Activated naive CD8-positive, alpha-beta T cell treated with anti-CD3 and anti-CD28 coated beads for 36 hours (primary cell): ENCODE measurements around the gene PPT1. TPM values are rescaled to one million over a fixed set of nuclear protein-coding genes. Genes with fewer than 3 reads are reported as not detected.

Experiments
- DNase-seq: peaks from one replicate; pipeline ENCODE4 v3.0.0; 2021
- H3K27ac Mint-ChIP-seq: one replicate; pipeline ENCODE4 v1.8.0; 2022; ENCODE audit warnings: mild to moderate bottlenecking, moderate library complexity, mixed read lengths
- H3K27me3 Mint-ChIP-seq: one replicate; pipeline ENCODE4 v1.8.0; 2022; ENCODE audit warnings: mild to moderate bottlenecking, mixed read lengths
- H3K36me3 Mint-ChIP-seq: one replicate; pipeline ENCODE4 v1.8.0; 2021; ENCODE audit warnings: mild to moderate bottlenecking, mixed read lengths
- H3K4me1 Mint-ChIP-seq: one replicate; pipeline ENCODE4 v1.8.0; 2021; ENCODE audit warnings: mixed read lengths
- H3K4me3 Mint-ChIP-seq: one replicate; pipeline ENCODE4 v1.8.0; 2022; ENCODE audit warnings: mild to moderate bottlenecking, moderate library complexity, mixed read lengths
- H3K9me3 Mint-ChIP-seq: one replicate; pipeline ENCODE4 v1.8.0; 2022; ENCODE audit warnings: mixed read lengths
- total RNA-seq, 2 experiments: library from RNA; stranded (reverse); gene quantifications; one replicate each; pipeline ENCODE4 v1.2.3, GENCODE V29; 2021

The PPT1 gene
- 10 to 100 TPM; 87.5 to 93.7 TPM for total RNA-seq

- Mint-ChIP-seq H3K4me1 (peaks cover 25% of the 10 kb centered on the region), H3K27me3 (peaks cover 4% of the 10 kb centered on the region), H3K4me3 (peak within 1 kb of the TSS; percentile 97), H3K36me3 (peaks cover 27% of the 10 kb centered on the region), H3K27ac (peak within 1 kb of the TSS; percentile 83), H3K9me3 (peaks cover 1% of the 10 kb centered on the region)
- peak; percentile 85 for DNase-seq
These were observed at the start of gene PPT1 for GRCh38 chr1:40096977-40097782. Gene PPT1 (minus strand): TSS chr1:40097252. CDS start chr1:40097238, 14 bp downstream.

DNA sequence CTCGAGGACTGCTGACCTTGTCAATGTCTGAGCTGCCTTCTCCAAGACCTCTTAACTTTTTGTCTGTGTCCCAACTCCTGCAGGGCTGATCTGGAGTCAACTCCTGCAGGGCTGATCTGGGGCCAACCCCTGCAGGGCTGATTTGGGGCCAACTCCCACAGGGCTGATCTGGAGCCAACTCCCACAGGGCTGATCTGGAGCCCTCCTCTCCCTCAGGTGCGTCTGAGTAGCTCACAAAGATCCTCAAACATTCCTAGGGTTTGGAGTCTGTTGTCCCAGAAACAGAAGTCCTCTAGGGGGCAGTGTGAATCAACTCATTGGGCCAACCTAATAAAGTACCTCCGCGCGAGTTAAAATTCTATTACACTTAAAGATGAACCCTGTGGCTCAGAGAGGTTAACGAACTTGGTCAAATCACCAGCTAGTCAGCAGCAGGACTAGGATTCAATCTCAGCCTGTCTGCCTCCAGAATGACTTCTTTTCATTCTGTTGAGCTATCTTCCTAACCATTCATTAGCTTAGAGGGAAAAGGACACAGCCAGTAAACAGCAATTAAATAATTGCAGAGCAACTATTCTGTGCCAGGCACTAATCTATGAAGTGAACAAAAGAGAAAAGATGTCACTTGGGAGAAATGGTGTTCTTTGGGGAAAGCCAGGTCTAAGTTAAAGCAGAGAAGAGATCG is 47.0 kb upstream of the PPT1 start:
- H3K27ac Mint-ChIP-seq, result no peak overlapping the region

GRCh38 chr1:40141878-40142535 is 45.0 kb upstream of the PPT1 start:
- no peak for DNase-seq
- Mint-ChIP-seq H3K4me1 (no peaks in the 10 kb centered on the region), H3K27me3 (peaks cover 7% of the 10 kb centered on the region), H3K4me3 (no peak overlapping the region), H3K27ac (no peak overlapping the region), H3K9me3 (no peaks in the 10 kb centered on the region), H3K36me3 (no peaks in the 10 kb centered on the region)

More for the DNA sequence above, 47.0 kb upstream of the PPT1 start:
- no peaks in the 10 kb centered on the region for H3K4me1 Mint-ChIP-seq
- no peaks in the 10 kb centered on the region for H3K9me3 Mint-ChIP-seq
- H3K36me3 Mint-ChIP-seq, result no peaks in the 10 kb centered on the region
- peak; percentile 32 for DNase-seq
- no peak overlapping the region for H3K4me3 Mint-ChIP-seq
- H3K27me3 Mint-ChIP-seq, result peaks cover 10% of the 10 kb centered on the region

- Mint-ChIP-seq H3K4me3 (no peak overlapping the region), H3K27ac (no peak overlapping the region), H3K4me1 (no peaks in the 10 kb centered on the region), H3K9me3 (no peaks in the 10 kb centered on the region), H3K27me3 (peaks cover 7% of the 10 kb centered on the region), H3K36me3 (no peaks in the 10 kb centered on the region)
- no peak for DNase-seq
These were observed 43.3 kb upstream of the PPT1 start for GRCh38 chr1:40140211-40140973.

- no peaks in the 10 kb centered on the region for H3K4me1 Mint-ChIP-seq
- H3K4me3 Mint-ChIP-seq, result no peak overlapping the region
- no peak overlapping the region for H3K27ac Mint-ChIP-seq
- no peaks in the 10 kb centered on the region for H3K36me3 Mint-ChIP-seq
- H3K9me3 Mint-ChIP-seq, result no peaks in the 10 kb centered on the region
- no peak for DNase-seq
- H3K27me3 Mint-ChIP-seq, result peaks cover 21% of the 10 kb centered on the region
These were observed 36.8 kb upstream of the PPT1 start for GRCh38 chr1:40133839-40134238.

DNA sequence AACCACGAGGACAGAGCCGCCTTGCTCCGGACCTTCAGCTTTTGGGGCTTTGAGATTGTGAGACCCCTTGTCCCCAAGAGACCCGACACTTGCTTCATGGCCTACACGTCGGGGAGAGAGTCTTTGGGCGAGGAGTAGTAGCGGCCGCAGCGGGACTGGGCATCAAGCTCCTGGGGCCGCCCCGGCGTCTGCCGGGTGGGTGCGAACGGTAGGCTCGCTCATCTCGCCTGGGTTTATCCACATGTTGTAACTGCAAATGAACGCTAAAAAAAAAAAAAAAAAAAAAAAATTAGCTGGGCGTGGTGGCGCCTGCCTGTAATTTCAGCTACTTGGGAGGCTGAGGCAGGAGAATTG is 36.2 kb upstream of the PPT1 start:
- no peak overlapping the region for H3K4me3 Mint-ChIP-seq
- H3K36me3 Mint-ChIP-seq, result no peaks in the 10 kb centered on the region
- no peaks in the 10 kb centered on the region for H3K9me3 Mint-ChIP-seq
- peaks cover 21% of the 10 kb centered on the region for H3K27me3 Mint-ChIP-seq
- no peak overlapping the region for H3K27ac Mint-ChIP-seq
- no peak for DNase-seq
- H3K4me1 Mint-ChIP-seq, result no peaks in the 10 kb centered on the region

DNA sequence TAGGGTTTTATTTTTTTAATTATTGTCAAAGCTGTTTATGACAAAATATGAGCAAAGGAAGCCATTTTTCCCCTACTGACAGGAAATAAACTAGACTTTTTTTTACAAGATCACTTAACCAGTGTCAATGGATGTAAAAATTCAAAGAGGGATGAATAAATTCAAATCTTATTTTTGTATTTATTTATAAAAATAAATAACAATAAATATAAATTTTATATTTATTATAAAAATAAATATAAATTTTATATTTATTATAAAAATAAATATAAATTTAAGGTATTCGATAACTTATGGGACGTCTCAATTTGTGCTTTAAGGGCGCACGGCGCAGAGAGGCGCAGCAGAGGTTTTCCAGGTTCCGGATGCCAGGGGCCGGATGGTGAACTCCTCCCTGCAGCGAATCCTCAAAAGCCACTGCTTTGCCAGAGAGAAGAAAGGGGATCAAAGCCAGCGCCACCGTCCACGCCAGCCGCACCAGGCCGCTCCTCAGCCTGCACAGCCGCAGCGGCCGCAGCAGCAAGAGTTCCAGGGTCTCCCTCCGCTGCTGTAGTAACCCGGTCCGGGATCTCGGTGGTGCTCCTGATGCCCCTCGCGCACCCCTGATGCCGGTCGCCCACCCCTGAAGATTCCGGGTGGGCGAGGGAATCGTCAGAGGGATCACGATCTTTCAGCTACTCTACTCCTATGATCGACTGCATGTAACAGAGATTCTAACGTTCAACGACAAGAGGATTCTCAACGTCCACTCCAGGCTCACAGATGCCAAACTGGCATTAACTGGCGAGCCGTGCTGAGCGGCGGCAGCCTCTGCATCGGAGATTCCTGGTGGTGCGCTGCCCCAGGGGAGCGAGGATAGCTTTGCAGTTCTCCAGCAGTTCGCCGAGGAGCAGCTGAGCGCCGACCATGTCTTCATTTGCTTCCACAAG is 35.6 kb upstream of the PPT1 start:
- H3K27me3 Mint-ChIP-seq, result peaks cover 21% of the 10 kb centered on the region
- no peaks in the 10 kb centered on the region for H3K36me3 Mint-ChIP-seq
- H3K4me3 Mint-ChIP-seq, result no peak overlapping the region
- no peaks in the 10 kb centered on the region for H3K9me3 Mint-ChIP-seq
- H3K4me1 Mint-ChIP-seq, result no peaks in the 10 kb centered on the region
- DNase-seq, result no peak
- H3K27ac Mint-ChIP-seq, result no peak overlapping the region

GRCh38 chr1:40130892-40131291 is 33.8 kb upstream of the PPT1 start:
- H3K9me3 Mint-ChIP-seq, result no peaks in the 10 kb centered on the region
- H3K4me3 Mint-ChIP-seq, result no peak overlapping the region
- H3K27me3 Mint-ChIP-seq, result peaks cover 21% of the 10 kb centered on the region
- no peak overlapping the region for H3K27ac Mint-ChIP-seq
- H3K36me3 Mint-ChIP-seq, result no peaks in the 10 kb centered on the region
- no peak for DNase-seq
- no peaks in the 10 kb centered on the region for H3K4me1 Mint-ChIP-seq

DNA sequence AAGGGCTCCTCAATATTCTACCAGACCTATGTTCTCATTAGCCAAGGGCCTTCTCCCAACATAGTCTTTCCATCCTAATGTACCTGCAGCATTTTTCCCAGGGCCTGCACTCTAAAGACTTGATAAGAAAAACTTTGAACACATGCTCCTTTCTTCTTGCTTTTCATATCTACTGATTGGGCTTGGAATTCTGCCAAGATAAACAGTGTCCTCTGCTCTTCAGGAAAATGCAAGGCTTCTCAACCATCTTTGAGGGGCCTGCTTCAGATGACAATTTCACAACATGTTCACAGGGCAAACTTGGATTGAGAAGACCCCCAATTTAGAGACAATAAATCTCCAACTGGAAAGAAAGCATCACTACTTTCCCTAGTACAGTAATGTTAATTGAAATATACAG is 25.8 kb upstream of the PPT1 start:
- H3K4me1 Mint-ChIP-seq, result no peaks in the 10 kb centered on the region
- H3K27me3 Mint-ChIP-seq, result no peaks in the 10 kb centered on the region
- no peaks in the 10 kb centered on the region for H3K36me3 Mint-ChIP-seq

GRCh38 chr1:40120128-40120527 is 23.1 kb upstream of the PPT1 start:
- no peak for DNase-seq
- H3K36me3 Mint-ChIP-seq, result no peaks in the 10 kb centered on the region
- peaks cover 5% of the 10 kb centered on the region for H3K27me3 Mint-ChIP-seq
- no peaks in the 10 kb centered on the region for H3K9me3 Mint-ChIP-seq
- no peak overlapping the region for H3K27ac Mint-ChIP-seq
- no peak overlapping the region for H3K4me3 Mint-ChIP-seq
- H3K4me1 Mint-ChIP-seq, result no peaks in the 10 kb centered on the region

More for the DNA sequence above, 25.8 kb upstream of the PPT1 start:
- DNase-seq, result no peak
- Mint-ChIP-seq H3K4me3 (no peak overlapping the region), H3K27ac (no peak overlapping the region), H3K9me3 (no peaks in the 10 kb centered on the region)

DNA sequence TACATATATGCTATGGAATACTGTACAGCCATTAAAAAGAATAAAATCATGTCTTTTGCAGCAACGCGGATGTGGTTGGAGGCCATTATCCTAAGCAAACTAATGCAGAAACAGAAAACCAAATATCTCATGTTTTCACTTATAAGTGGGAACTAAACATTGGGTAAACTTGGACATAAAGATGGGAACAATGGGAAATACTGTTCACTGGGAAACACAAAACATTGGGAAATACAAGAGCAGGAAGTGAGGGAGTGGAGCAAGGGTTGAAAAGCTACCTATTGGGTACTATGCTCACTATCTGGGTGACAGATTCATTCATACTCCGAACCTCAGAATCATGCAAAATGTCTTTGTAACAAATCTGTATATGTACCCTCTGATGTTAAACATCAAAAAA is 17.3 kb upstream of the PPT1 start:
- no peak for DNase-seq
- no peak overlapping the region for H3K27ac Mint-ChIP-seq
- no peak overlapping the region for H3K4me3 Mint-ChIP-seq
- peaks cover 9% of the 10 kb centered on the region for H3K9me3 Mint-ChIP-seq
- H3K4me1 Mint-ChIP-seq, result no peaks in the 10 kb centered on the region
- H3K27me3 Mint-ChIP-seq, result peaks cover 13% of the 10 kb centered on the region
- peaks cover 4% of the 10 kb centered on the region for H3K36me3 Mint-ChIP-seq

GRCh38 chr1:40110389-40110788 is 13.3 kb upstream of the PPT1 start:
- H3K27me3 Mint-ChIP-seq, result peaks cover 19% of the 10 kb centered on the region
- no peaks in the 10 kb centered on the region for H3K4me1 Mint-ChIP-seq
- H3K4me3 Mint-ChIP-seq, result no peak overlapping the region
- H3K27ac Mint-ChIP-seq, result no peak overlapping the region
- DNase-seq, result no peak
- peaks cover 14% of the 10 kb centered on the region for H3K9me3 Mint-ChIP-seq
- H3K36me3 Mint-ChIP-seq, result peaks cover 6% of the 10 kb centered on the region

DNA sequence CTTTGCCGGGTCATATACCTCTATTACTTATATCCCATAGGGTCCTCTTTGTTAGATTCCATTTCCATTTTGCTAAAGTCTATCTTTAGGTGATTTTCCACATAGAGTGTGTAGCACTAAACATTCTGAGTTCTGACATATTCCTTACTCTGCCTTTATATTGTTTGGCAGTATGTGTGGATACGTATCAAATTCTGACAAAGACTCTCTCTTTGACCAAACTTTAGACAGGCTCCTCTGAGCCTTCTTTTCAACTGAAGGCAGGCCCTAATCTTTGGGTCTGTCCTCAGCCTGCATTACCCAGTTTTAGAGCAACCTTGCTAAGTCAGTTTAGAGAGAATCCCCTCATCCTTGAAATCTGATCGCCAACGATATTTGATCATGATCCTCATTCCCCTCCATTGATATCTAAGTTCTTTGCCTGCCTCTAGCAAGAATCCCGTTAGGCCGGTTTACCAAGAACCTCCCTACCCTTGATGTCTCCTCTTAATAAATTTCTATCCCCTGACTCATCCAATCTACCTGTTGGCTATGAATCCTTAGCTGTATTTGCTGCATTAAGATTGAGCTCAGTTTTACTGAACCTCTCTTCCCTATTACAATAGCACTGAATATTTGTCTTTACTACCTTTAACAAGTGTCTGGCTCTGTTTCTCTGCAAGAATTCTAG is 10.4 kb upstream of the PPT1 start:
- Mint-ChIP-seq H3K4me1 (no peaks in the 10 kb centered on the region), H3K4me3 (no peak overlapping the region), H3K27ac (no peak overlapping the region), H3K36me3 (peaks cover 6% of the 10 kb centered on the region), H3K9me3 (peaks cover 18% of the 10 kb centered on the region), H3K27me3 (peaks cover 19% of the 10 kb centered on the region)
- DNase-seq, result no peak

- Mint-ChIP-seq H3K4me3 (no peak overlapping the region), H3K4me1 (no peaks in the 10 kb centered on the region), H3K27ac (no peak overlapping the region), H3K36me3 (peaks cover 3% of the 10 kb centered on the region), H3K27me3 (peaks cover 21% of the 10 kb centered on the region), H3K9me3 (peaks cover 15% of the 10 kb centered on the region)
- DNase-seq, result no peak
These were observed 8.0 kb upstream of the PPT1 start for GRCh38 chr1:40105028-40105427.
